ENCODE data around the gene ERI3.

Gene ERI3

GRCh38 chr1:44326821-44327465 lies 28.1 kb downstream of the ERI3 start:
- POLR2A ChIA-PET, result no interaction called here
- no peak overlapping the region for H3K4me3 ChIP-seq (ENCODE audit: low read depth, low read length)
- DNase-seq (ENCODE audit: low read depth, low spot score), result no peak
- TF ChIP-seq, protein P1, sequence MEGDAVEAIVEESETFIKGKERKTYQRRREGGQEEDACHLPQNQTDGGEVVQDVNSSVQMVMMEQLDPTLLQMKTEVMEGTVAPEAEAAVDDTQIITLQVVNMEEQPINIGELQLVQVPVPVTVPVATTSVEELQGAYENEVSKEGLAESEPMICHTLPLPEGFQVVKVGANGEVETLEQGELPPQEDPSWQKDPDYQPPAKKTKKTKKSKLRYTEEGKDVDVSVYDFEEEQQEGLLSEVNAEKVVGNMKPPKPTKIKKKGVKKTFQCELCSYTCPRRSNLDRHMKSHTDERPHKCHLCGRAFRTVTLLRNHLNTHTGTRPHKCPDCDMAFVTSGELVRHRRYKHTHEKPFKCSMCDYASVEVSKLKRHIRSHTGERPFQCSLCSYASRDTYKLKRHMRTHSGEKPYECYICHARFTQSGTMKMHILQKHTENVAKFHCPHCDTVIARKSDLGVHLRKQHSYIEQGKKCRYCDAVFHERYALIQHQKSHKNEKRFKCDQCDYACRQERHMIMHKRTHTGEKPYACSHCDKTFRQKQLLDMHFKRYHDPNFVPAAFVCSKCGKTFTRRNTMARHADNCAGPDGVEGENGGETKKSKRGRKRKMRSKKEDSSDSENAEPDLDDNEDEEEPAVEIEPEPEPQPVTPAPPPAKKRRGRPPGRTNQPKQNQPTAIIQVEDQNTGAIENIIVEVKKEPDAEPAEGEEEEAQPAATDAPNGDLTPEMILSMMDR (IDR thresholded peaks at IDR 0.05; ENCODE audit: insufficient read depth, low read length, missing control alignments), result no peak
- CTCF ChIA-PET, result interaction anchor here (1.0 to 4.5 kb wide), 10 partner anchors 8 to 326 kb away, joined by 3 to 33 read pairs (median 4); no protein-coding TSS in a partner anchor

GRCh38 chr1:44326024-44326701 lies 28.9 kb downstream of the ERI3 start:
- DNase-seq (ENCODE audit: low read depth, low spot score), result no peak
- CTCF ChIA-PET, result interaction anchor here (1.0 to 4.5 kb wide), 9 partner anchors 7 to 267 kb away, joined by 3 to 33 read pairs (median 4); no protein-coding TSS in a partner anchor
- H3K4me3 ChIP-seq (ENCODE audit: low read depth, low read length), result no peak overlapping the region
- TF ChIP-seq, protein P1 (IDR thresholded peaks at IDR 0.05; ENCODE audit: insufficient read depth, low read length, missing control alignments), result no peak
- POLR2A ChIA-PET, result no interaction called here

- H3K4me3 ChIP-seq (ENCODE audit: low read depth, low read length), result no peak overlapping the region
- POLR2A ChIA-PET, result no interaction called here
- DNase-seq (ENCODE audit: low read depth, low spot score), result no peak
- TF ChIP-seq, protein P1 (IDR thresholded peaks at IDR 0.05; ENCODE audit: insufficient read depth, low read length, missing control alignments), result no peak
- CTCF ChIA-PET, result interaction anchor here (3.9 kb wide), 1 partner anchor 11 kb away, joined by 27 read pairs; no protein-coding TSS in a partner anchor
These were observed 31.1 kb downstream of the ERI3 start for GRCh38 chr1:44323947-44324346.

GRCh38 chr1:44322367-44322766 lies 32.7 kb downstream of the ERI3 start:
- ChIA-PET CTCF (interaction anchor here (1.1 to 6.2 kb wide), 7 partner anchors 10 to 278 kb away, joined by 3 to 54 read pairs (median 5); no protein-coding TSS in a partner anchor), POLR2A (no interaction called here)
- DNase-seq (ENCODE audit: low read depth, low spot score), result no peak
- H3K4me3 ChIP-seq (ENCODE audit: low read depth, low read length), result no peak overlapping the region
- TF ChIP-seq, protein P1 (IDR thresholded peaks at IDR 0.05; ENCODE audit: insufficient read depth, low read length, missing control alignments), result no peak

DNA sequence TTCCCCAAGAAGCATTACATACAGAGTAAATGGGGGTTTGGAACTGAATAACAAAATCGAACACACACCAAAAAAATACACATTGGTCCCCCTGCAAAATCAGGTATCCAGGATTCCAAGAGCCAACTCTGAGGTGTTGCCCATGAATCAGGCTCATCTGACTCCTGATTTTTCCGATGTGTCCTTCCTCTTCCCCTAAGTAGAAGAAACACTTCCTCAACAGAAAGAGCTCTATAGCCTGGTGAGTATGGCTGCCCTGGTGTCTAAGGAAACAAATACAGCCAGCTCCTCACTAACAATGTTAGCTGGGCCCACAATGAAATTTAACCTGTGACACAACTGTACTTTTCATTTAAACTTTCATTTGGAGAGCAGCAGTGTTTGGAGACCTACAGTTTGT lies 33.6 kb downstream of the ERI3 start:
- no peak overlapping the region for H3K4me3 ChIP-seq (ENCODE audit: low read depth, low read length)
- DNase-seq (ENCODE audit: low read depth, low spot score), result no peak
- TF ChIP-seq, protein P1 (IDR thresholded peaks at IDR 0.05; ENCODE audit: insufficient read depth, low read length, missing control alignments), result no peak
- ChIA-PET POLR2A (no interaction called here), CTCF (interaction anchor here (1.1 to 6.2 kb wide), 7 partner anchors 9 to 273 kb away, joined by 3 to 54 read pairs (median 8); no protein-coding TSS in a partner anchor)
